Inflammatory macrophage treated with lipopolysaccharide for 1 hour (primary cell): ENCODE data around the gene CAMSAP2.
"Not testable (repeated sequence)": the region's sequence is repeated elsewhere in the genome, so short reads cannot be mapped to it uniquely, and the experiment has no call there.

Experiments
- DNase-seq, 2 donors: peaks; one replicate each; pipeline ENCODE4 v3.0.0-alpha.2; 2020 to 2022

The CAMSAP2 gene

DNA sequence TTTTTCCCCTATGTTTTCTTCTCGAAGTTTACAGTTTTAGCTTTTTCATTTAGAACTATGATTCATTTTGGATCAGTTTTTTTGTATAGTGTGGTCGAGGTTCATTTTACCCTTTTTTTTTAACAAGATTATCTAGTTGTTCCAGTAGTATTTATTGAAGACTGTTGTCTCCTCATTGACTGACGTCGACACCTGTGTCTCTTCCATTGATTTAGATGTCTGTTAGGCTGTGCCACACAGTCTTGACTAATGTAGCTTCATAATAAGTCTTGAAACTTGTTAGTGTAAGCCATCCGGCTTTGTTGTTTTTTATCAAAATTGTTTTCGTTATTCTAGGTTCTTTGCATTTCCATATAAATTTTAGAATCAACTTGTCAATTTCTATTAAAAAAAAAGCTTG, 45.2 kb downstream of the CAMSAP2 start:
- no peak for DNase-seq

GRCh38 chr1:200784576-200784975, 45.9 kb downstream of the CAMSAP2 start:
- no peak for DNase-seq

DNA sequence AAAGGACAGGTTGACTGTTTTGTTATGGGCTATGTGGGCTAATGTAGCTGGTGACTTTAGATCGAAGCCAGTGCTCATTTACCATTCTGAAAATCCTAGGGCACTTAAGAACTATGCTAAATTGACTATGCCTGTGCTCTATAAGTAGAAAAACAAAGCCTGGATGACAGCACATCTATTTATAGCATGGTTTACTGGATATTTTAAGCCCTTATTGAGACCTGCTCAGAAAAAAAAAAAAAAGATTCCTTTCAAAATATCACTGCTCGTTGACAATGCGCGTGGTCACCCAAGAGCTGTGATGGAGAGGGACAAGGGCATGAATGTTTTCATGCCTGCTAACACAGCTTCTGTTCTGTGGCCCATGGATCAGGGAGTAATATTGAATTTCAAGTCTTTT, 48.1 kb downstream of the CAMSAP2 start:
- DNase-seq, result no peak

- DNase-seq, result no peak
These were observed 49.2 kb downstream of the CAMSAP2 start for GRCh38 chr1:200787896-200788387.

GRCh38 chr1:200791012-200791411, 52.3 kb downstream of the CAMSAP2 start:
- DNase-seq, result not testable (repeated sequence)

GRCh38 chr1:200793677-200794076, 55.0 kb downstream of the CAMSAP2 start:
- DNase-seq, result no peak

GRCh38 chr1:200794506-200795065, 55.9 kb downstream of the CAMSAP2 start:
- no peak for DNase-seq

DNA sequence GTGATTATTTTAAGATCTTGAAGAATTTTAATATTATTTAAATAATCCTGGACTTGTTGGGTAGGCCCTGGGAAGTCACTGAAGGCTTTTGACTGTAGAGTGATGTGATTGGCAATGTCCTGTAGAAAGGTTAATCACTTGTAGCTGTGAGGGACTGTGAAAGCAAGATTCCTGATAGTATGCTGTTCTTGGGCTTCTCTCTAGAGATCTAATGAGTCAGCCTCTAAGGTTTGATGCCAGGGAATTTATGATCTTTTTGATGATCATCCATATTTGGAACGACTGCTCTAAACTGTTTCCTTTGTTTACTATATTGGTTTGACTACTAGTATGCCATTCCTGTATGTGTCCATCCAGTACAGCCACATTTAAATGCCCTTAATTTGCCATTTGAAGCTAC, 56.5 kb downstream of the CAMSAP2 start:
- DNase-seq, result no peak

DNA sequence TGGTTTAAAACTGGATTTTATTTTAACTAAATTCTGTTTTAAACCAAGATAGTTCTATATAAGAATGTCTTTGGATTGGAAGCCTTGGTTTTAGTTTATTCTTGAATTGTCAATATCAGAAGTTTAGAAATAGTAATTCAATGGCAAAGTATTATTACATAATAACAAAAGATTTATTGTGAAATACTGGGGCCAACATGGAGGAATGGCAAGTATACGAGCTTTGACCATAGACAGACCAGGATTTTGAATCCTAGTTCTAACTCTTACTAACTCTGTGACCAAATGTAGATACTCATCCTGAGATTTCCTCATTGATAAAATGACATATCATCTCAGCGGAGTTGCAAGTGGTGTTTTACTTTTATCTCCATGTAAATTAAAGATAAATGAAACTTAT, 63.3 kb downstream of the CAMSAP2 start:
- DNase-seq, result no peak

DNA sequence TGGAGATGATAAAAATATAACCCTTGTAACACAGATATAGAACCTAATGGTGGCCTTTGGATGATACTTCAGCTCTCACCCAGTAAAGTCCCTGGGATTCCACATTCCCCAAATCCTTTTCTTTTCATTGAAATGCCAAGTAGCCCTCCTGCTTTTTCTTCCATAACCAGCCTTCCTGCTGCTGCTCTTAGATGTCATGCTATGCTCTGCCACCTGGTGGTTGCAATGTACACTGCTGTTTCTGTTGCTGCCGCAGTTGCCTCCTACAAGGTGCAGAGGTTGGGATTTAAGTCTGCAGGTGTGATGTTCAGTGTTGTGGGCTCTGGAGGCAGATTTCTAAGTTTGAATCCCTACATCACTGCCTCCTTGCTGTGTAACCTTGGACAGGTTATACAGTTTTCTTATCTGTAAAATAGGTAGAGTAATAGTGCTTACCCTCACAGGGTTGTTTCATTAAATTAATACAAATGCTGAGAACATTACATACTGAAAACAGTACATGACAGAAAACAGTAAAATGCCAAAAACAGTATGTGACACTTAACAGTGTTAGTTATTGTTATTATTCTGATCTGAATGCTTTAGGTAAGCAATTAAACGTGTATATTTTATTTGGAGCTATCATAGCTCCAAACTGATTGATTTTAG, 64.3 kb downstream of the CAMSAP2 start:
- peak; percentile 51 to 84 for DNase-seq

GRCh38 chr1:200805719-200806118, 67.0 kb downstream of the CAMSAP2 start:
- no peak for DNase-seq

DNA sequence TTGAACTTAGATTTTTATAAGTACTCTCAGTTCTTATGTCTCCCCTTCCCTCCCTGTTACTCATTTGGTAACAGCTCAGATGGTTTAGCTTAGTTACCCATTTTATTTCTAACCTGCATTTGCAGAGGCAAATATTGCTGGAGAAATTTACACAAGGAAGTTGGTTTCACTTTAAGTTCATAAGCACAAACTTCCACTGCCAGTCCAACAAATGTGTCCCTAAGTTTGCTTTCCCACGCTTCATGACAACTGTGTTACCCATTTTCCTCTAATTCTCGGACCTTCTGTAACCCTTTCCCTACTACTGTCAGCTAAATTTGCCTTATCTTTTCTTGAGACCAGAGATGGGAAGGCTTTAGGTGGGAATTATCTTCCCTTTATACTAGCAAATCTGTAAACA, 70.2 kb downstream of the CAMSAP2 start:
- DNase-seq, result no peak

- no peak for DNase-seq
These were observed 73.0 kb downstream of the CAMSAP2 start for GRCh38 chr1:200811704-200812103.

DNA sequence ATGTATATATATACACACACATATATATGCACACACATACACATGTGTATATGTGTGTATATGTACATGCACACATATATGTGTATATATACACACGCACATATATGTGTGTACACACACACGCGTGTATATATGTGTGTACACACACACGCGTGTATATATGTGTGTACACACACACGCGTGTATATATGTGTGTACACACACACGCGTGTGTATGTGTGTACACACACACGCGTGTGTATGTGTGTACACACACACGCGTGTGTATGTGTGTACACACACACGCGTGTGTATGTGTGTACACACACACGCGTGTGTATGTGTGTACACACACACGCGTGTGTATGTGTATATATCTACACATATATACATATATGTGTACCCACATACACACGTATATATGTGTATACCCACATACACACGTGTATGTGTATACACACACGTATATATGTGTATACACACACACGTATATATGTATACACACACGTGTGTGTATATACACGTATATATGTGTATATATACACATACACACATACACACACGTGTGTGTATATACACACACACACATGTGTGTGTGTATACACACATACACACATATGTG, 78.0 kb downstream of the CAMSAP2 start:
- not testable (repeated sequence) for DNase-seq

GRCh38 chr1:200818248-200818647, 79.6 kb downstream of the CAMSAP2 start:
- no peak for DNase-seq

DNA sequence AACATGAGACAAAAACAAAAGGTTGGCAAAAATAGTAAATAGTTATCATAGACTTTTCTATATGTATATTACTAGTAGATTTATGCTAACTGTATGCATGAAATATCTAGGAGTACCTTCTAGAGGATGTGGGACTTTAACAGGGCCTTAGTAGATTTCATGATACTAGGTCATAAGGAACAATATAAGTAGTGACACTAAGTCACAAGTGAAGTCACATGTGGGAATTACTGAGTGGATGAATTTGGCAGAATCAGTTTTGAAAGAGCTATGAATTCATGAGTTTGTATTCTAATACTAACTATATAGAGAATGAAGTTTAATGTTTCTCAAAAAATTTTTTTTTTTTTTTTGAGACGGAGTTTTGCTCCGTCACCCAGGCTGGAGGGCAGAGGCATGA, 81.0 kb downstream of the CAMSAP2 start:
- DNase-seq, result peak; percentile 21 to 60

DNA sequence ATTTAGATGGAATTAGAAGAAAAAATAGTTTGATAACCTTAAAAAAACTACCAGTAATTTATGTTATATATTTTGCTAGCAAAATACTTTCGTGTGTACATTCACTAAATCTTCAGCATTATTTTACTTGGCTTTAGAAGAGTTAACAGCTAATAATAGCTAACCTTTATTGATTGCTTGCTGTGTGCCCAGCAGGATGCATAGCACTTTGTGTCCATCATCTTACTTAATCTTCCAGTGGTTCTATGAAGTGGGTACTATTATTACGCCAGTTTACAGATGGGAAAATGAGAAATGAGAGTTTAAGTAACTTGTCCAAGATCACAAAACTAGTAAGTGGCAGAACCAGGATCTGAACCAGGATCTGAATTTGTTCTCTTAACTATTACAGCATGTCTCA, 92.4 kb downstream of the CAMSAP2 start:
- DNase-seq, result no peak

GRCh38 chr1:200834383-200834782, 95.7 kb downstream of the CAMSAP2 start:
- no peak for DNase-seq

GRCh38 chr1:200836213-200836612, 97.5 kb downstream of the CAMSAP2 start:
- no peak for DNase-seq

DNA sequence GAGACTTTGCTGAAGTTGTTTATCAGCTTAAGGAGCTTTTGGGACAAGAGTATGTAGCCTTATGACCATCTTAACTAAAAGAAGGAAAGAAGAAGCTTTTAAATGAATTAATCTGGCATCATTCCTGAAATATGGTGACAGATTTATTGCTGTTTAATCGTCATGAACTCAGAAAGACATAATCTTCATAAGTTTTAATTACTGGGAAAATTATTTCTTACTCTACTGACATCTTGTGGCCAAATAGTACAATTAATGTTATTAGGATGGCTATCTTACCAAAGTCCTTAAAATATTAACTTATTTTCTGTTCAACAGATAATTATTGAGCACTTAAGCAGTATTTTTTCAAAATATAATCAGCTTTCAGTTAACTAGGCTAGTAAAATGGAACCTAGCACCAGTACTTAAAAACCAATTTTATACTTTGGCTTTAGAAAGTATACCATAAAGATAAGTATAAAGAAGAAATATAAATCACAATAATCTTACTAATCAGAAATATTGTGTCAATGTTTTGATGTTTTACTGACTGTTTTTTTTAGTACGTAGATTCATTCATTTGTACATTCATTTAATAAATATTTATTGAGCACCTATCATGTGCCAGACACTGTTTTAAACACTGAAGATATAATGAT, 99.4 kb downstream of the CAMSAP2 start:
- DNase-seq, result peak in 1 of 2 donors; percentile 35

GRCh38 chr1:200838676-200839445, 100.2 kb downstream of the CAMSAP2 start:
- DNase-seq, result no peak

DNA sequence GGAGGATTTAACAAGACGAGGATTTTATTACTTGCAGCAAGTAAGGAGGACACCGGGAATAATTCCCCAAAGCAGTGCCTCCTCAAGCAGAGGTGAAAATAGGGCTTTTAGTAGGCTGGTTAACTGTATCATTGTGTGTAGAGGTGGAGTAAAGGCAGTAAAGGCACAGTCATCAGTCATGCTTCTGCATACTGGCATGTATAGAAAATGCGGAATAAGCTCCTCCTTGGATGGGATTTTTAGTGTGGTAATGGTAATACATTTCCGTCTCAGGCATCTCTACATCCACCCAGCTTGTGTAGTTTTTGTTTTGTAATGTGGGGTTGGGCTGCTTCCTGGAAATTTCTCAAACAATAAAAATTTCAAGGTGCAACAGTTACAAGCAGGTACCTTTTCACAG, 106.7 kb downstream of the CAMSAP2 start:
- DNase-seq, result no peak

DNA sequence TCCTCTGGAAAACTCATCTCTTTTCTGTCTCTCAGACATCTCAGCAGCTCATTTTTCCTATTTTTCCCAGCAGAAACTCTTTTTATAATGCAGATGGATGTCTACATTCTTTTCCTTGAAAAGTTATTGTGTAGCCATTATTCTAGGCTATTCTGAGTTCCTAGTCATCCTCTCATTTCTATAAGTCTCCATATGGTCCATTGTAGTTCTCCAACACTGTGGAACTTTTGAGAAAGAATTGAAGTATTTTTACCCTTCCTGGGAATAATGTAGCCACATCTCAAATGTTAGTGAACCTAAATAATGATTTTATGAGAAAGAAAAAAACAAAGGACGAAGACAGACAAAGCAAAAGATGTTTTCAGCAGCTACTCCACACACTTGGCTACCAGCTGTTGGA, 107.7 kb downstream of the CAMSAP2 start:
- no peak for DNase-seq
